ENCODE measurements around the gene MYO9B.

Gene MYO9B

DNA sequence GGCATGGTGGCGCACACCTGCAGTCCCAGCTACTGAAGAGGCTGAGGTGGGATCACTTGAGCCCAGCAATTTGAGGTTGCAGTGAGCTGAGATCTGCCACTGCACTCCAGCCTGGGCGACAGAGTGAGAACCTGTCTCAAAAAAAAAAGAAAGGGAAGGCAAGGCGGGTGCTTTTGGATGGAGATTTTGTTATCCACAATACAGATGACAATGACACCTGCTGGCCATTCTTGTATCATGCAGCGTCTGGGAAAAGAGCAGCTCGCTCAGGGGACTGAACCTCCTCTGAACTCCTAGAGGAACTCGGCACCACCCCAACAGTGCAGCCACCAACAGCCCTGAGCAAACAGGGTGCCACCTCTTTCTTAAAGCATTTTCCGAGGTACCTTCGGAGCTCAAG lies 23.1 kb upstream of the MYO9B start:
- Histone ChIP-seq H3K9me3 (ENCODE audit: severe bottlenecking) (no peaks in the 10 kb centered on the region), H3K27ac (no peak overlapping the region), H3K4me3 (ENCODE audit: low read depth, low read length) (no peak overlapping the region), H3K27me3 (ENCODE audit: insufficient read depth, low read depth, severe bottlenecking) (no peaks in the 10 kb centered on the region), H3K36me3 (peaks cover 74% of the 10 kb centered on the region)
- DNase-seq = peak; percentile 48
- TF ChIP-seq, protein P1, sequence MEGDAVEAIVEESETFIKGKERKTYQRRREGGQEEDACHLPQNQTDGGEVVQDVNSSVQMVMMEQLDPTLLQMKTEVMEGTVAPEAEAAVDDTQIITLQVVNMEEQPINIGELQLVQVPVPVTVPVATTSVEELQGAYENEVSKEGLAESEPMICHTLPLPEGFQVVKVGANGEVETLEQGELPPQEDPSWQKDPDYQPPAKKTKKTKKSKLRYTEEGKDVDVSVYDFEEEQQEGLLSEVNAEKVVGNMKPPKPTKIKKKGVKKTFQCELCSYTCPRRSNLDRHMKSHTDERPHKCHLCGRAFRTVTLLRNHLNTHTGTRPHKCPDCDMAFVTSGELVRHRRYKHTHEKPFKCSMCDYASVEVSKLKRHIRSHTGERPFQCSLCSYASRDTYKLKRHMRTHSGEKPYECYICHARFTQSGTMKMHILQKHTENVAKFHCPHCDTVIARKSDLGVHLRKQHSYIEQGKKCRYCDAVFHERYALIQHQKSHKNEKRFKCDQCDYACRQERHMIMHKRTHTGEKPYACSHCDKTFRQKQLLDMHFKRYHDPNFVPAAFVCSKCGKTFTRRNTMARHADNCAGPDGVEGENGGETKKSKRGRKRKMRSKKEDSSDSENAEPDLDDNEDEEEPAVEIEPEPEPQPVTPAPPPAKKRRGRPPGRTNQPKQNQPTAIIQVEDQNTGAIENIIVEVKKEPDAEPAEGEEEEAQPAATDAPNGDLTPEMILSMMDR (IDR thresholded peaks at IDR 0.05; ENCODE audit: low read depth, low read length) = peak; percentile 68

DNA sequence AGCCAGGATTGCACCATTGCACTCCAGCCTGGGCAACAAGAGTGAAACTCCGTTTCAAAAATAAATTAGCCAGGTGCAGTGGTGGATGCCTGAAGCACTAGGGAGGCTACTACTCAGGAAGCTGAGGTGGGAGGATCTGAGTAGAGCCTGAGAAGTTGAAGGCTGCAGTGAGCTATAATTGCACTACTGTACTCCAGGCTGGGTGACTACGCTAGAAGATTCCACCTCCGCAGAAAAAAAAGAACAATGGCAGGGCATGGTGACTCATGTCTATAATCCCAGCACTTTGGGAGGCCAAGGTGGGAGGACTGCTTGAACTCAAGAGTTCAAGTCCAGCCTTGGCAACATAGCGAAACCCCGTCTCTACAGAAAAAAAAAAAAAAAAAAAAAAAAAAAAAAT lies 20.8 kb upstream of the MYO9B start:
- no peak for DNase-seq
- Histone ChIP-seq H3K27me3 (ENCODE audit: insufficient read depth, low read depth, severe bottlenecking) (no peaks in the 10 kb centered on the region), H3K36me3 (peaks cover 85% of the 10 kb centered on the region), H3K27ac (no peak overlapping the region), H3K4me3 (ENCODE audit: low read depth, low read length) (no peak overlapping the region), H3K9me3 (ENCODE audit: severe bottlenecking) (peaks cover 17% of the 10 kb centered on the region)
- TF ChIP-seq, protein P1 (IDR thresholded peaks at IDR 0.05; ENCODE audit: low read depth, low read length) = no peak

DNA sequence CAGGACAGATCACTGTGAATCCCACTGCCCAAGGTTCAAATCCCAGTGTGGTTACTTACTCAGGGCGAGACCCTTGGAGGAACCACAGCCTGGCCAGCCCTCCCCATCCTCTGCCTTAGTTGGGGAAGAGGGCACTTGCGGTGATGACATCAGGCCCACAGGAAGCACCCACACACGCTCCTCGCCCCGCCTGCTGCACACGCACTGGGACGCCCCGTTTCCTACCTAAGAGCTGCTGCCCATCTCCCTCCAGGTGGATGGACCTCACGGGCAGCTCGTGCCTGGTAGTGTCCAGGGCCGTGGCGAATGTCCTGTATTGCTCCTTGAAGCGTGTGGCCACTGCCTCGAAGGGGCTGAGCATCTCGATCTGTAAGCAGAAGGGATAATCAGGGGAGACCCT lies 19.9 kb upstream of the MYO9B start:
- no peak overlapping the region for H3K27ac ChIP-seq
- no peak for DNase-seq
- peaks cover 85% of the 10 kb centered on the region for H3K36me3 ChIP-seq

DNA sequence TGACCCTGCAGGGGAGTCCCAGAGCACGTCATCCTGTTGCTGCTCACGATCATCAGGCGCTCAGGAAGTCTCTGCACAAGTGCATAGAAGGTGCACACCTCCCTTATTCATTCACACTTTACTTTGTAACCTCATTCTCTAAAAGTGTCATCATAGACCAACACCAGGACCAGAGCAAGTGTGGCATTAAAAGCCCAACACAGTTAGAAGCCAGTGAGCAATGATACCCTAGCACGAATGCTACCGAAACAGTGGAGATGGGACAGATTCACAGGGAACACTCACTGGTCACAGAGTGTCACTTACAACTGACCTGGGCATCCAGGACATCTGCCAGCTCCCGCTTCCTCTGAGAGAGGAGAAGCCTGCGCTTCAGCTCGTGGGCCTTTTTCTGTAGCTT lies 17.3 kb upstream of the MYO9B start:
- Histone ChIP-seq H3K36me3 (peaks cover 83% of the 10 kb centered on the region), H3K27me3 (ENCODE audit: insufficient read depth, low read depth, severe bottlenecking) (no peaks in the 10 kb centered on the region), H3K27ac (no peak overlapping the region), H3K9me3 (ENCODE audit: severe bottlenecking) (peaks cover 17% of the 10 kb centered on the region), H3K4me3 (ENCODE audit: low read depth, low read length) (no peak overlapping the region)
- TF ChIP-seq, protein P1 (IDR thresholded peaks at IDR 0.05; ENCODE audit: low read depth, low read length) = no peak
- no peak for DNase-seq

More for the DNA sequence above, 19.9 kb upstream of the MYO9B start:
- TF ChIP-seq, protein P1 (IDR thresholded peaks at IDR 0.05; ENCODE audit: low read depth, low read length) = no peak
- Histone ChIP-seq H3K4me3 (ENCODE audit: low read depth, low read length) (no peak overlapping the region), H3K9me3 (ENCODE audit: severe bottlenecking) (peaks cover 17% of the 10 kb centered on the region), H3K27me3 (ENCODE audit: insufficient read depth, low read depth, severe bottlenecking) (no peaks in the 10 kb centered on the region)

DNA sequence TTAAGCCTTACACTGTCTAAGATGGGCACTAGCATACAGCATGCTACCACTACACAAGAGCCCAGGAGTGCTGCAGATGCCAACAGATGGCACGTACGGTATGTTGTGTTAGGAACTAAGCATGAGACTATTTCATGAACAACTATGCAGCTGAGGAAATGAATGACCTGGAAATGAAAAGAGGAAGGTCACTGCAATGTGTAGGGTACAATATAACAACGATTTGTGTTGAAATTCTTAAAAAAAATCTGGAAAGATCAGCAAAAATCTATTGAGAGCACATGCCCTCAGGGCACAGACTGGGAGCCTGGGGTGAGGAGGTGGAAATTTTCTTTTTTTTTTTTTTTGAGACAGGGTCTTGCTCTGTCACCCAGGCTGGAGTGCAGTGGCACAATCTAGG lies 14.8 kb upstream of the MYO9B start:
- TF ChIP-seq, protein P1 (IDR thresholded peaks at IDR 0.05; ENCODE audit: low read depth, low read length) = no peak
- no peaks in the 10 kb centered on the region for H3K27me3 ChIP-seq (ENCODE audit: insufficient read depth, low read depth, severe bottlenecking)
- peaks cover 17% of the 10 kb centered on the region for H3K9me3 ChIP-seq (ENCODE audit: severe bottlenecking)
- no peak overlapping the region for H3K4me3 ChIP-seq (ENCODE audit: low read depth, low read length)
- no peak overlapping the region for H3K27ac ChIP-seq
- peaks cover 88% of the 10 kb centered on the region for H3K36me3 ChIP-seq
- DNase-seq = no peak

DNA sequence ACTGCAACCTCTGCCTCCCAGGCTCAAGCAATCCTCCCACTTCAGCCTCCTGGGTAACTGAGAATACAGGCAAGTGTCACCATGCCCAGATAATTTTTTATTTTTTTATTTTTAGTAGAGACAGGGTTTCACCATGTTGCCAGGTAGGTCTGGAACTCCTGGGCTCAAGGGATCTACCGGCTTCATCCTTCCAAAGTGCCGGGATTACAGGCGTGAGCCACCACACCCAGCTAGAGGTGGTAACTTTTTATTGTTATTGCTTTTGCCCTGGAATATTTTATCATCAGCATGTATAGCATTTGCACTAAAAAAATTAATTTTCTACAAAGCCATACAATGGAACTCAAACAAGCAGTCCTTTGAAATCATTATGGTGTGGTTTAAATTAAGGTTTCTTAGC lies 14.4 kb upstream of the MYO9B start:
- TF ChIP-seq, protein P1 (IDR thresholded peaks at IDR 0.05; ENCODE audit: low read depth, low read length) = no peak
- Histone ChIP-seq H3K36me3 (peaks cover 88% of the 10 kb centered on the region), H3K9me3 (ENCODE audit: severe bottlenecking) (peaks cover 17% of the 10 kb centered on the region), H3K4me3 (ENCODE audit: low read depth, low read length) (no peak overlapping the region), H3K27ac (no peak overlapping the region), H3K27me3 (ENCODE audit: insufficient read depth, low read depth, severe bottlenecking) (no peaks in the 10 kb centered on the region)
- no peak for DNase-seq

Measured in WERI-Rb-1 (cell line).